DLD1 (cell line): Measurements from ENCODE around the gene COL2A1.

Source experiments
- in situ Hi-C: cut with HindIII; loops from 2 replicates; pipeline ENCODE4 v1.10.0; 2017; ENCODE audit warnings: low sequenced_read_pairs

The COL2A1 gene

DNA sequence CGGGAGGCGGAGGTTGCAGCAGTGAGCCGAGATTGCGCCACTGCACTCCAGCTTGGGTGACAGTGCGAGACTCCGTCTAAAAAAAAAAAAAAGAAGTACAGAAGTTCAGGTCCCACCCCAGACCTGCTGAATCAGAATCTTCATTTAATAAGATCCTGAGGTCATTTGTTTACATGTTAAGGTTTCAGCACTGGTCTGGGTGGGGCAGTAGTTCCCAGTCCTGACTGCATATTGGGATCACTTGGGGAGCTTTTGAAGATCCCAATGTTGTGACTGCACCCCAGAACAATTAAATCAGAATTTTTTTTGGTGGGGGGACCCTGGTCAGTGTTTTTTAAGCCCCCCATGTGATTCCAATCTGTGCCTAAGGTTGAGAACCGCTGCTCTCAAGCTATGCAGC is 11.7 kb upstream of the COL2A1 start:
- in situ Hi-C loops, result no loop called here

DNA sequence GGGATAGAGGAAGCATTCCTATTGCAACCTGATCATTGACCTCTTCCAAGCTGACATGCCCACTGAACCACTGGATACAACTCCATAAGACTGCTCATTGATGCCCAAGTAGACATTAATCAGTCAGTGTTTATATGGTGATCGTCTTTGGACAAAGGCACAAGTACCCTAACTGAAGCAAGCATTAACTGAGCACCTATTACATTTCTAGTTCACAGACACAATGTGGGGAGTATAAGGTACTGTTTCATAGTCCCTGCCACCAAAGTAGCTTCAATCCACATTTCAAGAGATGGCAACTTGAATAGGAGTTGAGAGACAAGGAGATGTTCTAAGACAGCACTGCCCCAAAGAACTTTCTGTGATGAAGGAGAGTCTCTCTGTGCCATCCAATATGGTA is 10.9 kb upstream of the COL2A1 start:
- in situ Hi-C loops, result no loop called here

DNA sequence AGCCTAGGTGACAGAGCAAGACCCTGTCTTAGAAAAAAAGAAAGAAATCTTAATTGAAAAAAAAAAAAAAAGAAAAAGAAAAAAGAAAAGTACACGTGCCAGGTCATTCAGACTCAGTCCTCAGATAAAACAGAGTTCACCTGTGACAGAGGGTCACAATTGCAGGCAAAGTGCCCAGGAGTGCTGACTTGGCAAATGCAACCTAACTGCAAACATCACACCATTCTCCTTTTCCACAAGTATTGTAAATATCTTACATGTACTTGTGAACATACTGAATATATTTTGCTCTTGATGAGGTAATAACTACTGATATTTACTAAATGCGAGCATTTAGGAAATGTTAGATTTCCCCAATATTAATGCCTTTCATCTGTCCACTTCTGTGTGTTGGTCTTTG is 9.0 kb upstream of the COL2A1 start:
- in situ Hi-C loops, result no loop called here

DNA sequence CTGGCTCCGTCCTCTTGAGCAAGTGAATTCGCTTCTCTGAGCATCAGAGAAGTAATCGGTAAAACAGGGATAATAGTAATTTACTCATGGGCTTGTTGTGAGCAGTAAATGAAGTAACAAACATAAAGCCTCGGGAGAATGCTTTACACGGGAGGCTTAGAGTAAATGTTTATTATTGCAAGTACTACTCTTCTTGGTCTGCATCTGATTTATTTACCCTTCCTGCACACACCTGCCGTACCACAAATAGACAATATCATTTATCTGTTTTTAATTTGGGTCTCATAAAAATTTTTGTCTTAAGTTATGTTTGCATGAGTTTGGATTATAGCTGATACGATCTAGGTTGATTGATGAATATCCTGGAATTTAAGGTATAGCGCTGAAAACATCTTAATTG is 7.8 kb upstream of the COL2A1 start:
- in situ Hi-C loops, result no loop called here

DNA sequence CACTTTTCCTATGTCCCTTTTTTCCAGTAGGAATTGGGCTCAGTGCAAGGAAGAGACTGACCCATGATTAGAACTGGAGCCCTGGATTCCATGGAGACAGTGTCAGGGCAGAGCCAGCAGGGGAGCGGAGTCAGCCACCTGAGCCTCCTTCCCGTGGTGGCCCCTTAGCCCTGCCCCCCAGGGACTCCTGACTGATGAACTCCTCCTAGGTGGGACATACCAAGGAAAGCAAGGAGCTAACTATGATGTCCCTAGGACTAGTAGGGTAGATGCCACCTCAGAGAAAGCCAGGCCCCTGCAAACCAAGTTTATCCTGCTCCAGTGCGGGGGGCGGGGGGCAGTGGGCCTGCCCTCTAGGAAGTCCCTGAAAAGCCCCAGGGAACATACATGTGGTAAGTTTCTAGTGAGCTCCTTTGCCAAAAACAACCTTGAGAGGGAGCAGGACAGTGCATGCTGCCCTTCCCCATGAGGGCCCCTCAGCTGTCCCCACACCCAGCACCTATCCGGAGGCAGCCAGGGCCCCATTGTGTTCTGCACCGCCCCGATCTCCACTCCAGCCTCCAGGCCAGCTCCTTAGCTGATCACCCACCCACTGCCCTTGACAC is 6.2 kb upstream of the COL2A1 start:
- in situ Hi-C loops, result no loop called here

DNA sequence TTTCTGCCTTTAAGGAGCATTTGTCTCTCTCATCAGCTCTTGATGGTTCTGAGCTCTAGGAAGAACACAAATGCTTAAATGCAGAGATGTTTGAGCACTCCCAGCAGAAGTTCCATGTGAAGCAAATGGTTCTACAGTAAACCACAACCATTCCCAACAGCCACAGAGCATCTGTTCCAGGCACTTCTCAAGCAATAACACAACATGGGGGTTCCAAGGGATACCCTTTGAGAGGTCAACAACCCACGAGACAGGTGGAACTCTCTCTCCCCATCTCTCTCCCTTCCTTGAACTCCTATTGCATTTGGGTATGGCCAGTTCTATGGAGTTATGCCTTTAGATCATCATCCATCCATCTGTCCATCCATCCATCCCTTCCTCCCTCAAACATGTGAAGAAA is 5.2 kb upstream of the COL2A1 start:
- in situ Hi-C loops, result no loop called here

DNA sequence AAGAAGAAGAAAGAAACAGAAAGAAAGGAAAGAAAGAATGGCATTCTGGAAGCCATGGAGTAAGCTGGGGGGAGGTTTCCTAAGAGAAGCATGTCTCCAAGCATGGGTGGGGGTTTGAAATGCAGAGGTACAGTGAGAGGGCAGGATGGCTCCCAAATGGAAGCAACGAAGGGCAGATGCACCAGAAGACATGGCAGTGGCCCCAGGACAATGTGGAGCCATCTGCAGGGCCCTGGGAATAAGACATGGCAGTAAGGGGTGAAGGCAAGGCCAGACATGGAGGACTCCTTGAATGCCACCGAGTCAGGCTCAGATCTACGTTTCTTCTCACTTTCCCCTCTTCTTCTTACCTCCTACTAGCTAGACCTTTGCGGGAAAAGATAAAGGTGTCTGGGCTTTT is 4.7 kb upstream of the COL2A1 start:
- in situ Hi-C loops, result no loop called here

DNA sequence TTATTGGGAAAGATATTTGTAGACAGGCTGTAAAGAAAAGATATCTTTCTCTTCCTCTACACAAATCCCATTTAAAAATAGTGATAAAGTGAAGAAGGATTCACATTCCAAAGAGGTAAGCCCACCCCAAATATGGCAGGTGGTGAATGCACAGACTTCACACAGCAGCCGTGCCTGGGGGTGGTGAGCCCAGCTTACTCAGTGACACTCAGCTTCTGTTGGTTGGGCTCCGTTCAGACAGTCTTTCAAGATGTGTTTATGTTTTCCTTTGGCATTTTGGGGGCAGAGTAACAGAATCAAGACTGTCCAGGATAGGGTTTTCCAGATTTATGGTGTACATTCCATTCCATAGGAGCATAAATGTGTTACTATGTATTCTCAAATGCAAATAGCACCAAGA is 4.1 kb upstream of the COL2A1 start:
- in situ Hi-C loops, result no loop called here

DNA sequence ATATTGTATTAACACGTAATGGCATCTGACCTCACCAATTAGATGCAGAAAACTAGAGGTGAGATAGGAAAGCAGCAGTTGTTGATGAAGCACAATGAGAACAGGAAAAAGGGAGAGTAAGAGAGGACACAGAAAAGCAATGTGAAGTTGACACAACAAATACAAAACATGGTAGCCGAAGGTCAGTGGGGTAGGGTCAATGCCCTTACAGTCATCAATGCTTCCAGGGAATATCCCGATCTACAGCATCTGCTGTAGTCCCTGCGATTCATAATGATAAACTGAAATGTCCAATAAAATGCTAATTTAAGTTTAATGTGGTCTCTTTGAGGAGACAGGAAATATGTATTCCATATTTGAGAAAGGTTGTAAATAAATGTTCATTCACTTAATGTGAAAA is 2.9 kb upstream of the COL2A1 start:
- in situ Hi-C loops, result no loop called here

DNA sequence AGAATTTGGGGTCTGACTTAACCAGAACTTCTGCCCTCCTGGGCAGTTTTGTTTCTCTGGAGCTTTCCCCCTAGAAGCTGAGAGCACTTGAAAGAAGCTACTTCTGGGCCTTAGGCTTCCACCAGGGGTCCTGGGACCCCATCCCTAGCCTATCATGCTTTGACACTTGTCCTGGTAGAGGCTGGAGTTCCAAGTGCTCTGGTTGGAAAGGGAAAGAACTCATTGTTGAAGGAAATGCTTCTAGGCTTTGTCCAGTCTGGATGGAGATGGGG is 1.4 kb upstream of the COL2A1 start:
- in situ Hi-C loops, result no loop called here

DNA sequence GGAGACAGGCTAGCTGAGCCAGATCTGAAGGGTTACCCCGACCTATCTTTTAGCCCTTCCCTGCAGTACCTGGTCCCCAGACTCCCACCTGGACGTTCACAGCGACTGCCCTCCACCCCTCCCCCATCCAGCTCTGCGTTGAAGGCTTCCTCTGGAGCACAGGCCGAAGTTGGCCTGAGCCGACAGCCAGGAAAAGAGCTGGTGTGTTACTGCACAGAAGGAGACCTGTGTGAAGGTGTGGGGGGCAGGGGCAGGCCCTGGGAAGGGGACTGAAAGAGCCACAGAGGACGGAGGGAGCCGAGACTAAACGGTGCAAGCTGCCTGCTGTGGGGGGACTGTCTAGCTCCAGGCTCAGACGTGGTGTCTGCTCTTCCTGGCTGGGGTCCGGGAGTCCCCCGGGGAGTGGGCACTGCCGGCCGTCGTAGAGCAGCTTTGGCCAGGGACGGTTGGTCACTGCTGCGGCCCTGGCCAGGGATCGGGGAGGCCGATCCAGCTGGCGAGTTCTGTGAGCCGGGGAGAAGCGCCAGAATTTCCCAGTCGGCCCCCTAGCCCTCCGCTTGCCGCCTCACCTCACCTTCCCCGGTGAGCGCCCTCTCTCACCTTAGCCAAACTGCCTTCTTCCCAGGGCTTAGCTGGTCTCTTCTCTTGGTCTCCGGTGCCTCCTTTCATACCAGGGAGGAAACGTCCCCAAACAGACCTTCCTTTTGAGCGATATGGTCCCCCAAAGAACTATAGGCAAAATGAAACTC is 899 bp upstream of the COL2A1 start:
- in situ Hi-C loops, result no loop called here

DNA sequence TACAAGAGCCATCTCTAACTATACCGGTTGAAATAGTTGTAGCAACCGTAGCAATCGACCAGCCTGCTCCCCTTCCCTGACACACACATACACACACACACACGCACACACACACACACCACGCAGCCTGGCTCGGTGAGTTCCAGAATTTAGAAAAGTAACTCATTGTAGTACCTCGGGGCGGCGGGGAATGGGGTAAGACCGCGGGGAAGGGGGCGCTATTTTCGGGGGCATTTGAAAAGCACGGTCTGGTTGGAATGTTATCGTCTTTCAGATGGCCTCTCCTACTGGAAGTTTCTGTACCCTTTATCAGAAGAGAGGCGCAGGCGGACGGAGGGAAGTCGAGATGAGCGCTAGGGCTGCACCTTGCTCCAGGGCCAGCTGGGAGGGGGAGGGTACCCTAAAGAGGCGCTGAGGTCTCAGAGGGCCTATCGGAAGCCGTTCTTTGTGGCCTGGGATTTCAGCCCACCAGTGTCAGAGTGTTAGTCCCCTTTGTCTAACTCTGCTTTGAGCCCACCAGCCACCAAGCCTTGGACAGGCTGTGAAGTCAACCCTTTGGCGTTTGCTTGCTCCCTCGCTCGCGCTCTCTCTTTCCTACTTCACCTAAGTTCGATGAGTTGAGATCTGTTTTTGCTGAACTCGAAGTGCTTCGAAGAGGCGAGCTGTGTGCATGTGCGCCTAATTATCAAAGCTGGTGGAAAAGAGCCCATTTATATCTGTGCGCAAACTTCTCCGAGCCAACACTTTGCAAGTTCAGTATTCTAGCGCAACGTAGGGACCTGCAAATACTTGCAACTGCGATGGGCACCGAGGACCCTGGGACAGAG is 837 bp downstream of the COL2A1 start:
- in situ Hi-C loops, result no loop called here

DNA sequence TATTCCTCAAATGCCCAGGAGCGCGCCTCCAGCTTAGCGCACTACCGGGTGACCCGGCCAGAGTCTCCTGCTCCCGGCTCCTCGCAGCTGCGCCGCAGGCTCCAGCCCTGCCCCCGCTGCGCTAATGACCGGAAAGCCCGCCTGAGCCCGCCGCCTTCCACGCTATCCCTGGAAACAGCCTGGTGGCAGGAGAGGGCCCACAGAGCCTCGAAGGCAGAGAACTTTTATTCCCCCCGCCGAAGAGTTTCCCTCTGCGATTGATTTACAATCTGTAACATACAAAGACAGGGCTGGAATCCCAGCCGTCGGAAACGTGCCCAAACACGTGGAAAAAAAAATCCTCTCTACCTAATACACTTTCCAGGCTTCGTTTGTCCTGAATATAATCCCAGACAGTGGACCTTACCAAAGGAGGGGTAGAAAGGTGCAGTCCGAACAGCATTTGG is 1.5 kb downstream of the COL2A1 start:
- in situ Hi-C loops, result no loop called here

DNA sequence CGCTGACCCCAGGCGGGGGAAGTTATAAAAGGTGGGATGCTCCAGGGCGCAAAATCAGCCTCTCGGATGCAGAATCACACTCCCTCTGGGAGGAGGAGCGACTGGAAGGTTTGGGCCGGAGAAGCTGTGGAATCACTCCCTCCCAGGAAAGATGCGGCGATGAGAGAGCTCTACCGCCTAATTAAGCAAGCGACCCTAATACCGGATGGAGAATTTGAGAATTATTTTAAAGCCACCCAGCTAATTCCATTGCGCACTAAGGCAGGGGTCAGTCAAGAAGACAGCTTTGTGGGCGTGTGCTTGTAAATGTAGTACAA is 1.9 kb downstream of the COL2A1 start:
- in situ Hi-C loops, result no loop called here

DNA sequence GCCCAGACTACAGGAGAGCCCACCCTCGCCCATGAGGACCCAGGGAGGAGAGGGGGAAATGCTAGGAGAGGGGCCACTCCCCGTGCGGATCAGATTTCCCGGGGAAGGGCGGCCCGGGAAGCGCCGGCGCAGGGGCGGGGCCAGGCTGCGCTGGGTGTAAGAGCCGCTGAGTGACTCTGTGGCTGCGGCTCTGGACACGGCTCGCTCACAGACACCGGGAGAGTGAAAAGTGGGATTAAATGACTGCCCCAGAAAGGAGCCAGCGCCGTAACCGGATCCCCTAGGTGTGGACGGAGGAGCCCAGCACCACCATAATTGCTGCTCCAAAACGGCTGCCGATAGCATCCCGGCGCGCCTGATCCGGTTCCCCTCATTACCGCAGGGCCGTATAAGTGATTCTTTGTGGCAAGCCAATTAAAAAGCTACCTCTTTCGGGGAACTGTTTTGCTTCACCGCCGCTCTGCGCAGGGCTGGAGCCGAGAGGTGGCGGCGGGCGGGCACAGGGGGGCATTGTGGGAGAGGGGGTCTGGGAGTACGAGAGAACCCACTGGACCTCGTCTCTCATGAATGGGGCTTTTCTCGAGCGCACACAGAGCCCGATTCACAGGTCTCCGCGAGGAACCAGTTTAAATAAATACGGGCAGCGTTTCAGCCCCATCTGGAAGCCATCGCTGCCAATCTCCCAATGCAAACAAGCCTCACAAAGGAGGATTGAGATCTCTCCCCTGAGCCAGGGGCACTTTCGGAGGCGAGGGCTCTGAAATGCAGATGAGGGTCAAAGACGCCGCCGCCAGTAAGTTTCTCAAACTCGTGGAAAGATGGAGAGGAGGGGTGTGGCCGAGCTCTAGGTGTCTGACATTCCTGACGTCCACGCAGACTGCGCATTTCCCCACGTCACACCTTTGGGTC is 2.5 kb downstream of the COL2A1 start:
- in situ Hi-C loops, result no loop called here

DNA sequence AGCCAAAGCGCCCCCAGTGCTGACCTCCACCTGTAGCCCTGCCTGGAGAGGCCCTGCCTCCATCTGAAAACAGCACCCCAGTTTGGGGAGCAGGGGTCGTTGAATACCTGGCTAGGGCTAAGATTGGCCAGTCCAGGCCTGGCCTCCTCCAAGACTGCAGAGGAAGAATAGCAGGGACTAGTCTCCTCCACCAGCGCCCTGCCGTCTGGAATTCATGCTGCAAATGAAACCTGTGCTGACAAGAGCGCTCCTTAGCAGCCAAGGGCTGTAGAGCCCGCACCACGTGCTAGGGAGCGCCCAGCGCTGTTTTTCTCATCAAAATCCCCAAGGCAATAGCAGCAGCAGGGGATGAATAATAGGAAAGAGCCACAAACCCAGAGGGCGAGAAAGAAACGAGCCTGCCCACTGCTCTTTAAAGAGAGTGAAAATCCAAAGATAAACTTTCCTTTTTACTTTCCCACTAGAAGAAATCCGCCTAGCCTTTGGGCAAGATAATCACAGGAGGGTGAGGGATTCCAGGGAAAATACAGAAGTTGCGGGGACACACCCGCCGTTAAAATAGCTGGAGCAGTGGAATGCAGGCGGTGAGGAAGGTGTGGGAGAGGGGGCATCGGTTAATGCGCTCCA is 3.3 kb downstream of the COL2A1 start:
- in situ Hi-C loops, result no loop called here

DNA sequence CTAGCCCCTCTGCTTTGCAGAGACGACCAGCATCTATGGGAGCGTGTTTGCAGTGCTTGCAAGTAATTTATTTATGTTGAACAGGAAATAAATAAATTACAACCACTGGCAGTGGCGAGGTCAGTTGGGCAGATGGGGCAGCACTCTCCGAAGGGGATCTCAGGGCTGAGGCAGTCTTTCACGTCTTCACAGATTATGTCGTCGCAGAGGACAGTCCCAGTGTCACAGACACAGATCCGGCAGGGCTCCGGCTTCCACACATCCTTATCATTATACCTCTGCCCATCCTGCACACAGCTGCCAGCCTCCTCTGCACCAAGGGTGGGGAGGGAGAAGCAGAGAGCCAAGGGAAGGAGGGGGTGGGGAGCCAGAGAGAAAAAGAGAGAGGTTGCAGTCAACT is 4.5 kb downstream of the COL2A1 start:
- in situ Hi-C loops, result no loop called here

DNA sequence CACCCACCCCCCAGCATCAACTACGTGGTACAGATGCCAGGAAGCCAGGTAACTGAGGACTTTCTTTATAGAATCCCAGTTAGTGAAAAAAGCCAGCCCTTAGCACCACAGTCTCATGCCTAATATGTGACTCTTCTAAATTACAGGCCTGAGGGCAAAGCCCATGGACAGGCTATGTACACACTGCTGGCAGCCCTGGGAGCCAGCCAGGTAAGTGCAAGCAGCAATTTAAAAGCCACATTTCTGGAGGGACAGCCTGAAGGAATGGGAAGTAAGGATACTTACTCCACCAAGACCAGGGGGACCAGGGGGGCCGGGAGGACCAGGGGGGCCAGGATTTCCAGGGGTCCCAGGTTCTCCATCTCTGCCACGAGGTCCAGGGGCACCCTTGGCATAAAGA is 7.0 kb downstream of the COL2A1 start:
- in situ Hi-C loops, result no loop called here

DNA sequence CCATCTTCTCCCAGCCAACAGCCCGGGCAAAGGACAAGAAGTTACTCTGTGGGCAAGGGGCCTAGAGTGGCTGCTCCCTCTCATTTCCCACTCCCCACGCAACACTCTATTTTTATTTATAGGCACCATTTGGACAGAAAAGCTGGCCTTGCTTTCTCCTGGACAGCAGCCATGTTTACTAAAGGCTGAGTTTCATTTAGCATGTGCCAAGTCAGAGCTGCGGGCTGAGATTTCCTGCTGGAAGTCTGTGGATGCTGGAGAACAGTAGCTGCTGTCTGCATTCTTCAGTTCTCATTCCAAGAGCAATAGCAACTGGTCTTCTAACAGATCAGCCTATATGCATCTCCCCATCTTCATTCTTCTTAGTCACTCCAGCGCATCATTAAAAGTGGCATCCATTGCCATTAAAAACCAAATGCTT is 8.3 kb downstream of the COL2A1 start:
- in situ Hi-C loops, result no loop called here

DNA sequence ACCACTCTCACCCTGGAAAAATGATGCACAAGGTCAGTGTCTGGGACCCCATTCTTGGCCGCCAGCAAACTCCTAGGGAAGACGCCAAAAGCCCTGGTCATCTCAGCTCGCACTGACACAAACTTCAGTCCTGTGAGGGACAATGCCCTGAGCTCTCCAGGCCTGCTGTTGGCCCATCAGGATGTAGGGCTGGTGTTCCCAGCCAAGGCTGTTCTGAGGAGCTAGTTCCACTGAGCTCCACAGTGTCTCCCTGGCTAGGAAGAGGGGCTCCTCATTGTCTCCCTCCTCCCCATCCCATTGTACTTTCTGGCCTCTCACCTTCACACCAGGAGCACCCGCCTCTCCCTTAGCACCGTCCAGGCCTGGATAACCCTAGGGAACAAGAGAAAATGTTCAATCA is 10.8 kb downstream of the COL2A1 start:
- in situ Hi-C loops, result no loop called here

DNA sequence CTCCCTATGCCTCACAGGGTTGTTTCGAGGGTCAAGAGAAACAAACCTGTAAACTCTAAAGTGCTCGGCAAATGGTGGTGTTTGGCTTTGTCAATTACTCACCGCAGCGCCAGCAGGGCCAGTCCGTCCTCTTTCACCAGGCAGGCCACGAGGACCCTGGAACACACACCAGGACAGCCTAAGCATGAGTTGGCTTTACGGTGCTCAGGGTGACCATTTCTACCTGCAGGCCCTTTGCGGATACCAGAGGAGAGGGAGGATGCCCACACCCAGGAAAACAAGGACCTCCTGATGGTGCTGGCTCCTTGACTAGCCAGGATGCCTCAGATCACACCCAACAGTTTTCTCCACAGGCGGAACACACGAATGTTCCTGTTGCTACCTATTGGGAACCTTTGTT is 11.5 kb downstream of the COL2A1 start:
- in situ Hi-C loops, result no loop called here
